Measurements from ENCODE around the gene SWAP70. TPM values are rescaled to one million over a fixed set of nuclear protein-coding genes. Genes with fewer than 3 reads are reported as not detected.
A peak's percentile ranks its signal among the peaks of the same experiment; 100 is the strongest.

The SWAP70 gene
- total and polyA plus RNA-seq, 9 of the 15 experiments (the other 6 are each of a cell fraction or from before 2014, with no cell fraction given), result 1.7 to 4.9 (median 3.9) TPM

GRCh38 chr11:9678576-9678975 lies 14.7 kb downstream of the SWAP70 start:
- no peaks in the 10 kb centered on the region for H3K79me2 ChIP-seq (ENCODE audit: control insufficient read depth, insufficient read depth, low read length)
- no peaks in the 10 kb centered on the region for H3K36me3 ChIP-seq (ENCODE audit: control insufficient read depth, insufficient read depth, low read length)
- in situ Hi-C loops (cut with MboI) (no loop called here), intact Hi-C loops (cut with micrococcal nuclease) (no loop called here)
- POLR2A ChIA-PET, result interaction anchor here (0.6 kb wide), 1 partner anchor 868 kb away, joined by 3 read pairs; a partner anchor contains a TSS
- H3K27me3 ChIP-seq (ENCODE audit: control insufficient read depth in 2 of 2, insufficient read depth in 2 of 2, low read length in 2 of 2), result peaks cover 4% of the 10 kb centered on the region in 2 experiments; a peak in 1 of 5 replicates
- no peaks in the 10 kb centered on the region for H4K20me1 ChIP-seq (replicated peaks; ENCODE audit: control insufficient read depth, insufficient read depth, low read length)
- CTCF ChIA-PET (ENCODE audit: low intra/inter-chr PET ratio), result no interaction called here
- TF ChIP-seq ZNF586 (CRISPR knock-in tag; conservative IDR thresholded peaks at IDR 0.05) (no peak), ZNF57 (CRISPR knock-in tag; IDR thresholded peaks at IDR 0.05) (no peak)
- FAIRE-seq (no peak), DNase-seq (ENCODE audit: extremely low read depth in 1 of 4, low spot score in 3 of 4) (no peak), ATAC-seq (no peak)
- 16% methylated on average over 3 of the region's 4 CpGs for WGBS (ENCODE audit: insufficient coverage, low coverage, missing lambda C conversion rate)
- H3K4me1 ChIP-seq (replicated peaks in 1 of 2; ENCODE audit: control insufficient read depth in 2 of 2, insufficient read depth in 2 of 2, low read length in 2 of 2), result no peaks in the 10 kb centered on the region
- H3K4me3 ChIP-seq, result no peak overlapping the region
- H3K9me1 ChIP-seq (ENCODE audit: control insufficient read depth, insufficient read depth, low read length), result no peaks in the 10 kb centered on the region
- BruUV-seq (replicated peaks), result no TSS peak
- H3K4me2 ChIP-seq (ENCODE audit: insufficient read depth, low read length), result no peak overlapping the region
- H2AFZ ChIP-seq (ENCODE audit: low read depth, low read length), result no peak overlapping the region
- no peak overlapping the region for H3K9ac ChIP-seq (ENCODE audit: insufficient read depth in 1 of 2, low read depth in 2 of 2, low read length in 2 of 2)
- H3K27ac ChIP-seq (ENCODE audit: extremely low read depth, low read depth, low read length), result no peak overlapping the region
- H3K9me3 ChIP-seq (replicated peaks; ENCODE audit: control insufficient read depth, insufficient read depth, low read depth, low read length), result no peaks in the 10 kb centered on the region

GRCh38 chr11:9680028-9680427 lies 16.2 kb downstream of the SWAP70 start:
- H3K4me2 ChIP-seq (ENCODE audit: insufficient read depth, low read length), result no peak overlapping the region
- no peaks in the 10 kb centered on the region for H3K79me2 ChIP-seq (ENCODE audit: control insufficient read depth, insufficient read depth, low read length)
- H3K4me1 ChIP-seq (replicated peaks in 1 of 2; ENCODE audit: control insufficient read depth in 2 of 2, insufficient read depth in 2 of 2, low read length in 2 of 2), result no peaks in the 10 kb centered on the region
- FAIRE-seq (no peak), DNase-seq (ENCODE audit: extremely low read depth in 1 of 4, low spot score in 3 of 4) (no peak), ATAC-seq (no peak)
- 18% methylated on average over 4 of the region's 4 CpGs for WGBS (ENCODE audit: insufficient coverage, low coverage, missing lambda C conversion rate)
- intact Hi-C loops (cut with micrococcal nuclease) (no loop called here), in situ Hi-C loops (cut with MboI) (no loop called here)
- H3K9me1 ChIP-seq (ENCODE audit: control insufficient read depth, insufficient read depth, low read length), result no peaks in the 10 kb centered on the region
- no TSS peak for BruUV-seq (replicated peaks)
- no peak overlapping the region for H3K27ac ChIP-seq (ENCODE audit: extremely low read depth, low read depth, low read length)
- ChIA-PET POLR2A (no interaction called here), CTCF (ENCODE audit: low intra/inter-chr PET ratio) (no interaction called here)
- no peak overlapping the region for H3K4me3 ChIP-seq
- no peak overlapping the region for H2AFZ ChIP-seq (ENCODE audit: low read depth, low read length)
- H3K27me3 ChIP-seq (ENCODE audit: control insufficient read depth in 2 of 2, insufficient read depth in 2 of 2, low read length in 2 of 2), result peaks cover 4% of the 10 kb centered on the region in 2 experiments; a peak in 1 of 5 replicates
- no peaks in the 10 kb centered on the region for H3K36me3 ChIP-seq (ENCODE audit: control insufficient read depth, insufficient read depth, low read length)
- H3K9ac ChIP-seq (ENCODE audit: insufficient read depth in 1 of 2, low read depth in 2 of 2, low read length in 2 of 2), result no peak overlapping the region
- no peaks in the 10 kb centered on the region for H3K9me3 ChIP-seq (replicated peaks; ENCODE audit: control insufficient read depth, insufficient read depth, low read depth, low read length)
- peak; percentile 57; the same call in 1 of the 2 replicates for TF ChIP-seq ATF7 (IDR thresholded peaks at IDR 0.05)
- no peak for TF ChIP-seq NUFIP1 (IDR thresholded peaks at IDR 0.05; ENCODE audit: partially characterized antibody)
- TF ChIP-seq DACH1 (IDR thresholded peaks at IDR 0.05; ENCODE audit: partially characterized antibody), result no peak
- TF ChIP-seq PHTF2 (CRISPR knock-in tag; IDR thresholded peaks at IDR 0.05), result no peak
- TF ChIP-seq ATF3 (IDR thresholded peaks at IDR 0.05), result peak; percentile 83
- TF ChIP-seq ATF3 (CRISPR knock-in tag; conservative IDR thresholded peaks at IDR 0.05), result no peak
- no peak for TF ChIP-seq KDM2B (CRISPR knock-in tag; IDR thresholded peaks at IDR 0.05)
- TF ChIP-seq BRF2 (IDR thresholded peaks at IDR 0.05; ENCODE audit: borderline replicate concordance, insufficient read depth, insufficient read length), result no peak
- peak; percentile 73 for TF ChIP-seq CEBPB (tag; IDR thresholded peaks at IDR 0.05)
- TF ChIP-seq CEBPG (CRISPR knock-in tag; IDR thresholded peaks at IDR 0.05), result no peak
- TF ChIP-seq CEBPG (tag; conservative IDR thresholded peaks at IDR 0.05 in 1 of 2, IDR thresholded peaks at IDR 0.05 in 1 of 2), result peak; percentile 78 to 83
- TF ChIP-seq CREM (IDR thresholded peaks at IDR 0.05; ENCODE audit: low read depth), result peak; percentile 48
- no peaks in the 10 kb centered on the region for H4K20me1 ChIP-seq (replicated peaks; ENCODE audit: control insufficient read depth, insufficient read depth, low read length)

Measured in K562 (cell line).